GM12891 (cell line): ENCODE measurements around the gene MIOX. TPM values are rescaled to one million over a fixed set of nuclear protein-coding genes. Genes with fewer than 3 reads are reported as not detected.

Source experiments
- DNase-seq: peaks from one replicate; pipeline ENCODE4 v3.0.0; 2011; ENCODE audit warnings: low spot score; ENCODE audit not compliant: insufficient read length
- FAIRE-seq: peaks from 2 replicates; lab custom pipeline; 2011; peaks lifted over from hg19 to GRCh38; lab: Jason Lieb, UNC
- PAX5 ChIP-seq: IDR thresholded peaks from 2 replicates; pipeline ENCODE4 v1.6.1; 2011; ENCODE audit warnings: low read length, moderate library complexity, mild to moderate bottlenecking; ENCODE audit not compliant: insufficient read depth, severe bottlenecking
- POLR2A ChIP-seq: IDR thresholded peaks from 2 replicates; pipeline ENCODE4 v1.6.1; 2011; ENCODE audit warnings: low read depth, low read length, control low read depth
- POLR2AphosphoS5 ChIP-seq: IDR thresholded peaks from 2 replicates; pipeline ENCODE4 v1.6.1; 2011; ENCODE audit warnings: low read depth, low read length, control low read depth
- POU2F2 ChIP-seq: IDR thresholded peaks from 2 replicates; pipeline ENCODE4 v1.6.1; 2011; ENCODE audit warnings: low read depth, mild to moderate bottlenecking, control low read depth, low read length, moderate library complexity
- SPI1 ChIP-seq: IDR thresholded peaks from 2 replicates; pipeline ENCODE4 v1.6.1; 2011; ENCODE audit warnings: low read depth, low read length, control low read depth
- TAF1 ChIP-seq: IDR thresholded peaks from 2 replicates; pipeline ENCODE4 v1.6.1; 2011; ENCODE audit warnings: low read depth, low read length, control low read depth
- polyA plus RNA-seq: library from polyadenylated mRNA; unstranded; fragments of >200 nt; gene quantifications from one replicate; pipeline ENCODE4 v1.2.1, GENCODE V29; 2012; ENCODE audit warnings: low read depth, missing spikeins, inconsistent platforms; ENCODE audit not compliant: missing spikeins

MIOX gene
- not detected for polyA plus RNA-seq

DNA sequence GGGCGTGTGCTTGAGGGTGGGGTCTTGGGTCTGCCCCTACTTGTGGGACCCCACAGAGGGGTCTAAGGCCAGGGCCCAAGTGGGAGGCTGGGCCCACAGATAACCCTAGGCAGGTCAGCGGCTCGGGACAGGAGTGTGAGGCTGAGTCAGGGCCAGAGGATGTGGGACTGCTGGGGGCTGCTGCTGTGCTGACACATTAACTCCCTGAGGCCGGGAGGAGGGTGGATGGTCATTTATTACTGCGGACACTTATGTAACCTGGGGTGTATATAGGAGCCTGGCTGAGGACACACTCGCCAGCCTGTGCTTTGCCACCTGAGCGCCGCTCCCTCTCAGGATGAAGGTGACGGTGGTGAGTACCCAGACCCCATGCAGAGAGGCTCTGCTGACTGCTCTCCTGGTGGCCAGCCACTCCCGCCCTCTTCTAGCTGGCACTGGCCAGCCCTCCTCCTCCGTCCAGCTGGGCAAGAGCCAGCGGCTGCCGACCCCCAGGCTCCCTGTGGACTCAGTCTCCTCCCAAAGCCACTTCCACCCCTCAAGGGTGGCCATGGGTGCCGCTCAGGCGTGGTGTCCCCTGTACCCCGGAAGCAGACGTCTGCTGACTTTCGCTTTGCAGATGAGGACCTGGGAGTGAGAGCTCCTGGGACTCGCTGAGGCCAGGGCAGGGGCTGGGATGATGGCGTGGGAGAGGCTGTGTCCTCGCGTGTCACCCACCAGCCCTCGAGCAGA lies at the start of gene MIOX:
Gene MIOX (plus strand): TSS at position 299 of the 729 bp plus-strand sequence. CDS start 39 bp downstream, at position 338.
- TF ChIP-seq SPI1 (no peak), TAF1 (no peak), POLR2A (no peak), POU2F2 (no peak)
- no peak for FAIRE-seq
- DNase-seq: no peak

DNA sequence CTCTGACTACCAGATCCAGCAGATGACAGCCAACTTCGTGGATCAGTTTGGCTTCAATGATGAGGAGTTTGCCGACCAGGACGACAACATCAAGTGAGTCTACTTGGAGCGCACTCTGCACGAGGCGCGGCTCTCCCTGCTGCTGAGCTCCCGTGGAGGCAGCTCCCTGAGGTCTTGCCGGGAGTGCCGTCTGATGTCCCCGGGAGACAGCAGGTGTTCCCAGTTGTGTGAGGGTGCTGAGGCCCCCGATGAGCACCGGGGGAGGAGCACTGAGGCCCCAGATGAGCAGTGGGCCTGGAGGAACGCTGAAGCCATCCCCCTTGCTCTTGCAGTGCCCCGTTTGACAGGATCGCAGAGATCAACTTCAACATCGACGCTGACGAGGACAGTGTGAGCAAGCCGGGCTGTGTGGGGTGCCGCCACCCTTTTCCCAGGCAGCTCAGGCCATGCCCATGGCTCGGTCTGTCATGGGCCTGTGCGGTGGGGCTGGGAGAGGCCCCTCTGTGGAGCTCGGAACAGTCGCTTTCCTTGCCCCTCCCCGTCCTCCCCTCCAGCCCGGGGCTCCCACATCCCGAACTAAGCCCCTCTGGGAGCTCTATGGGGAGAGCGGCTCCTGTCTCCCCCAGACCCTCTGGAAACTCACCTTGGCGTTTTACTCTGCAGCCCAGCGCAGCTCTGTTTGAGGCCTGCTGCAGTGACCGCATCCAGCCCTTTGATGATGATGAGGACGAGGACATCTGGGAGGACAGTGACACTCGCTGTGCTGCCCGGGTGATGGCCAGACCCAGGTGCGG lies 49.0 kb upstream of the MIOX start:
- TF ChIP-seq POLR2AphosphoS5 (no peak), PAX5 (no peak), TAF1 (no peak), POLR2A (no peak), SPI1 (no peak), POU2F2 (no peak)
- FAIRE-seq (no peak), DNase-seq (no peak)

DNA sequence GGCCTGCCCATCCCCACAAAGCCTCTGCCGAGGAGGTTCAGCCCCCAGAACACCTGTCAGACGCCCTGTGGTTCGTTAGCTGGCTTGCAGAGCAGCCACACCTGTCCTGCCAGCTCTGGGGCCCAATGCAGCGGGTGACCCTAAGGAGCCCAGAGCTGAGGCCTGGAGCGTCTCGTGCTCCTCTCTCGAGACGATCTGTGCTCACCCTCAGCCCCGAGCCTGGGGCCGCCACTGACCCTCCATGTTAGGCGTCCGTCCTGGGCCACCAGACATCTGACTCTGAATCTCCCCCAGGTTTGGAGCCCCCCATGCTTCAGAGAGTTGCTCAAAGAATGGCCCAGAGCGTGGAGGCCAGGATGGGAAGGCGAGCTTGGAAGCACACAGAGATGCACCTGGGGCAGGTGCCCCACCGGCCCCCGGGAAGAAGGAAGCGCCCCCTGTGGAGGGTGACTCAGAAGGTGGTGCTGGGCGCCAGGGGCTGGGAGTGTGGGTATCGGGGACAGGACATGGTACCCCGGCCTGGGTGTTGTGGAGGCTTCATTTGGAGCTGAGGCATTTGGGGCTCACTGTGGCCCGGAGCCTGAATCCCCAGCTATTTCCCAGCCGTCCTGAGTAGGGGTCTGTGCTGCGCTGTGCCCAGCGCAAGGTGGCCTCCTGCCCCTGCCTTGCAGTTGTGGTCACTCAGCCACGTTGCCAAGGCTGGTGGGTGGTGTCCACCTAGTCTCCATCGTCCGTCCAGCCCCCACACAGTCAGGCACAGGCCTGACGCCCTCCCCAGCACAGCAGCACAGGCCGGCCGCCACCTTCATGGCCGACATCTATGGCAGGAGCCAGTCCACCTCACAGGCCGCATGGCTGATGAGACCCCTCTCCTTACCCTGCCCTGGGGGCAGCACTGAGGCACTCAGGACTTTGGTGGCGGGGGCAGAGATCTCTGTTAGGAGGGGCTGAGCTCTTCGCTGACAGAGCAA lies 48.1 kb upstream of the MIOX start:
- no peak for DNase-seq
- no peak for FAIRE-seq
- TF ChIP-seq TAF1: no peak
- no peak for TF ChIP-seq POU2F2
- TF ChIP-seq POLR2AphosphoS5: no peak
- no peak for TF ChIP-seq POLR2A
- no peak for TF ChIP-seq SPI1
- no peak for TF ChIP-seq PAX5

DNA sequence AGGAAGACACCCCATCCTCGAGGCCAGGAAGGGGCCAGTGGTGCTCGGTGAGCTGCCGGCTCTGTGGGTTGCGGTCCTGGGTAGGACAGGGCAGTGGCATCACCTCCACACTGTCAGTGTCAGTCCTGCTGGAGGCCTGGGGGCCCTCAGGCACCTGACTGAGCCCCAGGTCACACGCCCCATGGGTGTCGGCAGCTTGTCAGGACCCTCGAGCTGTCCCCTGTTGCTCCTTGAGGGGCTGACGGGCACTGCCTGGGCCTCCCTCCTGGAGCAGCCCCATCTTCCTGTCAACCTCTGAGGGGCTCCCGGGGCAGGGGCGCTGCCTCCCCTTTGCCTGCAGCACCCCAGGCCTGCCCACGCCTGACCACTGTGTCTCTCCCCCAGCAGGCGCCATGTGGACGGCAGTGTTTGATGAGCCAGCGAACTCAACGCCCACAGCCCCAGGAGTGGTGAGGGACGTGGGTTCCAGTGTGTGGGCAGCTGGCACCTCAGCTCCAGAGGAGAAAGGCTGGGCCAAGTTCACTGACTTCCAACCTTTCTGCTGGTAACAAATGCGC lies 47.3 kb upstream of the MIOX start:
- FAIRE-seq: no peak
- TF ChIP-seq SPI1 (no peak), PAX5 (no peak), POU2F2 (no peak), POLR2AphosphoS5 (no peak), TAF1 (no peak), POLR2A (no peak)
- no peak for DNase-seq

DNA sequence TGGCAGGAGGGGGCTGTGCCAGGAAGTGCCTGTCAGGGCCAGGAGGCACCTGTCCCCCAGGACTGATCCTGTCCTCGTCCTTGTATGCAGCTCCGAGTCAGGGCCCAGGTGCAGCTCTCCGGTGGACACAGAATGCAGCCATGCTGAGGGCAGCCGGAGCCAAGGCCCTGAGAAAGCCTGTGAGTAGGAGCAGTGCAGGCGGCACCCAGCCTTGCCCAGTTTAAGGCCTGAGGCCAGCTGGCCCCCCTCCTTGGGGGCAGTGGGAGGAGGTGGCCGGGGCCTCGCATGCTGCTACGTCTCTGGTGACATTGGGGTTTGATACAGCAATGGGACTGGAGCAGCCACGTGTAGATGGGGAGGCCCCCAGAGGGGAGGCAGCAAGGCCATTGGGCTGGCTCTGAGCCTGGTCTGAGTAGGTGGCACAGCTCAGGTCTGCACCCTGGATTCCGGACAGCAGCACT lies 46.8 kb upstream of the MIOX start:
- DNase-seq: no peak
- TF ChIP-seq POU2F2: no peak
- TF ChIP-seq POLR2A: no peak
- no peak for TF ChIP-seq POLR2AphosphoS5
- no peak for TF ChIP-seq SPI1
- no peak for TF ChIP-seq PAX5
- no peak for TF ChIP-seq TAF1
- FAIRE-seq: no peak

DNA sequence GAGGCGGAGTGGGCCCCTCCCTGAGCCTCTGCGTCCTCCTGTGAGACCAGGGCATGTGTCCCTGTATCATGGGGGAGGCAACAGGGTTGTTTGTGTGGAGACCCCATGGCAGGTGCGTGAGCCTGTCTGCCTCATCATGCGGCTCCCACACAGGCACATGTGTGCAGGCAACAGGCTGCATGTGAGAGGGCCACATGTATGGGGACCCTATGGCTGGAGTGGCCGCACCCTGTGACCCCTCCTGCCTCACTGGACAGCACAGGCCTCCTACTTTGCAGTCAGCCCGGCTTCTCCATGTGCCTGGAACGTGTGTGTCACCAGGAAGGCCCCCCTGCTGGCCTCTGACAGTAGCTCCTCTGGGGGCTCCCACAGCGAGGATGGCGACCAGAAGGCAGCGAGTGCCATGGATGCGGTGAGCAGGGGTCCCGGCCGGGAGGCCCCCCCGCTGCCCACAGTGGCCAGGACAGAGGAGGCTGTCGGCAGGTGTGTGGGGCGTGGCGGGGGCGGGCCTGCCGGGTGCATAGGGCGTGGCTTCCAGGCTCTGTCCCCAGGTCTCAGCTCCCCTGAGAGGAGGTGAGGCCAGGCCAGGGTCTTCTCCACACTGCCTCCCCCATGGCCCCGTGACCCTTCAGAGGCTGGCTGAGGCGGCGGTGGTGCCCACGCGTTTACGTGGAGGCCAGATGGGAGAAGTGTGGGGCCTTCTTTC lies 46.0 kb upstream of the MIOX start:
- no peak for DNase-seq
- no peak for FAIRE-seq
- TF ChIP-seq POU2F2: no peak

DNA sequence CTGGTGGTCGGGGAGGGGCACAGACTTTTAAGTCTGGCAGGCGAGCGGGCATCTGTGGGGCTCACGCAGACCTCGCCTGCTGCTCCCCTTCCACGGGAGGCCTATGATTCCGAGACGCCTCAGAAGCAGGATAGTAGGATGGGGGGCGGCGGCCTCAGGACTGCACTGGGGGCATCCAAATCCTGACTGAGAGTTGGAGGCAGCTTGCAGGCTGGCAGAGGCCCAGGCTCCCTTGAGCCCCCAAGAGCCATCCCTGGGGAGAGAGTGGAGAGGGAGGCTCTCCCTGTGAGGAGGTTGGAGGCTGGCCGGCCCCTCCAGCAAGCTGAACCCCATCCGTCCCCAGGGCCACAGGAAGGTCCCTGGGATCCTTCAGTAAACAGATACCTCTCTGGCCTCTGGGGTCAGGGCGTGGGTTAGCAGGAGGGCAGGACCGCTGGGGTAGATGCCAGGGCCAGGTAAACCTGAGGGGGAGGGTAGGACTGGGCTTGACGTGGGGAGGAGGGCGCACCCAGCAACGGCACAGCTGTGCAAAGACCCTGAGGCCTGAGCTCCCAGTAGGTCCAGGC lies 45.1 kb upstream of the MIOX start:
- no peak for FAIRE-seq
- no peak for DNase-seq
- TF ChIP-seq POU2F2 (no peak), POLR2A (no peak), TAF1 (no peak), SPI1 (no peak), PAX5 (no peak), POLR2AphosphoS5 (no peak)

DNA sequence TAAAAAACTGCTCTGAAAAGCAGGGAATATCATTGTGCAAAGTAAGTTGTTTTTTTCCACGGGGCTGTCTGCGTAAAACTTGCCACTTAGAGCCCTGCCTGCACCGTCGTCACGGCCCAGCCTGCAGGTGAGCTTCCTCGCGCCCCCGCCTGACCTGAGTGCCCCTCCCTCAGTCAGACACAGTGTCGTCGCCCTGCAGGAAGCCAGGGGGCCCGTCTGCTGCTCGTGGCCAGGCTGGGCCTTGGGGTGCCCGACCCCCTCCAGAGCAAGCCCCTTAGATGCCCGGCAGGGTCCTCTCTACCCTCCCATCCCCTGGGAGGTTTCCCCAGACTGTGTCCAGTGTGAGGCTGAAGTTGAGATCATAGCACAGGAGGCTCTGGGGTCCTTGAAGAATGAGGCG lies 43.5 kb upstream of the MIOX start:
- DNase-seq: no peak
- TF ChIP-seq POU2F2: no peak
- TF ChIP-seq TAF1: no peak
- TF ChIP-seq PAX5: no peak
- no peak for TF ChIP-seq SPI1
- no peak for TF ChIP-seq POLR2A
- no peak for TF ChIP-seq POLR2AphosphoS5
- FAIRE-seq: no peak
